Loucy (cell line): Measurements from ENCODE around the gene PLPPR4.

Experiments
- EZH2phosphoT487 ChIP-seq: fragments of 200-600 bp; IDR thresholded peaks from 2 replicates; pipeline ENCODE4 v1.6.1; 2018; ENCODE audit warnings: antibody characterized with exemption, mild to moderate bottlenecking, moderate library complexity, borderline replicate concordance
- TF ChIP-seq, protein P1 (sequence below): fragments of 200-600 bp; sonication (generic); conservative IDR thresholded peaks from 2 replicates; pipeline ENCODE4 v1.5.1; 2014; ENCODE audit warnings: mild to moderate bottlenecking, antibody characterized with exemption, low read length

DNA sequence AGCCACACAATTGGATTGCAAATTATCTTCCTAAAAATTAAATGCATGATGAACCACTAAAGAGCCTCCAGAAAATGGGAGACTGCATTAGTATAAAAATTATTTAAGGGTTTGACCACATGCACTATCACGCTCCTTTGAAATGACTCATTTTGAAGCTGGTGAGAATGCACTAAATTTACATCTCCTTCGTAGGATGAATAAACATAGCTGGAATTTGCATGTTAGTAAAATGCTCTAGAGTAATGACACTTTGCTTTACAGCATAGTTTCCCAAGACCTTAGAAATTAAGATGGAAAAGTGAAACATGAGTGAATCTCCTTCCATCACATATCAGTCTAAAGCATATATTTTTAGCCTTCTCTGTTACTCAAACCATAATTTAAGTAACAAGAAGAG lies 2.4 kb downstream of the PLPPR4 start:
- no peak for TF ChIP-seq EZH2phosphoT487
- TF ChIP-seq, protein P1, sequence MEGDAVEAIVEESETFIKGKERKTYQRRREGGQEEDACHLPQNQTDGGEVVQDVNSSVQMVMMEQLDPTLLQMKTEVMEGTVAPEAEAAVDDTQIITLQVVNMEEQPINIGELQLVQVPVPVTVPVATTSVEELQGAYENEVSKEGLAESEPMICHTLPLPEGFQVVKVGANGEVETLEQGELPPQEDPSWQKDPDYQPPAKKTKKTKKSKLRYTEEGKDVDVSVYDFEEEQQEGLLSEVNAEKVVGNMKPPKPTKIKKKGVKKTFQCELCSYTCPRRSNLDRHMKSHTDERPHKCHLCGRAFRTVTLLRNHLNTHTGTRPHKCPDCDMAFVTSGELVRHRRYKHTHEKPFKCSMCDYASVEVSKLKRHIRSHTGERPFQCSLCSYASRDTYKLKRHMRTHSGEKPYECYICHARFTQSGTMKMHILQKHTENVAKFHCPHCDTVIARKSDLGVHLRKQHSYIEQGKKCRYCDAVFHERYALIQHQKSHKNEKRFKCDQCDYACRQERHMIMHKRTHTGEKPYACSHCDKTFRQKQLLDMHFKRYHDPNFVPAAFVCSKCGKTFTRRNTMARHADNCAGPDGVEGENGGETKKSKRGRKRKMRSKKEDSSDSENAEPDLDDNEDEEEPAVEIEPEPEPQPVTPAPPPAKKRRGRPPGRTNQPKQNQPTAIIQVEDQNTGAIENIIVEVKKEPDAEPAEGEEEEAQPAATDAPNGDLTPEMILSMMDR: no peak
